H9 (cell line): ENCODE measurements around the gene SPRN. TPM values are rescaled to one million over a fixed set of nuclear protein-coding genes. Genes with fewer than 3 reads are reported as not detected.

Experiments used
- DNase-seq: peaks from one replicate; pipeline ENCODE4 v3.0.0-alpha.2; 2017
- H2AFZ ChIP-seq: one replicate; pipeline ENCODE4 v1.6.1; 2013; ENCODE audit warnings: mild to moderate bottlenecking, low read length, control low read depth, moderate library complexity
- H2AK5ac ChIP-seq: 2 replicates; pipeline ENCODE4 v1.6.1; 2013; ENCODE audit warnings: low read length, control low read depth, mixed read lengths; ENCODE audit not compliant: insufficient read length
- H2BK120ac ChIP-seq: one replicate; pipeline ENCODE4 v1.6.1; 2013; ENCODE audit warnings: low read depth, mild to moderate bottlenecking, low read length, control low read depth, inconsistent platforms; ENCODE audit not compliant: poor library complexity, severe bottlenecking
- H2BK12ac ChIP-seq: 2 replicates; pipeline ENCODE4 v1.6.1; 2013; ENCODE audit warnings: low read length, control low read depth, mixed read lengths, low read depth; ENCODE audit not compliant: insufficient read length
- H2BK15ac ChIP-seq: 2 replicates; pipeline ENCODE4 v1.6.1; 2013; ENCODE audit warnings: low read depth, low read length, control low read depth
- H2BK20ac ChIP-seq: one replicate; pipeline ENCODE4 v1.6.1; 2013; ENCODE audit warnings: low read depth, mild to moderate bottlenecking, low read length, control low read depth, inconsistent platforms; ENCODE audit not compliant: poor library complexity, severe bottlenecking
- H2BK5ac ChIP-seq: 2 replicates; pipeline ENCODE4 v1.6.1; 2013; ENCODE audit warnings: low read length, control low read depth, mixed read lengths; ENCODE audit not compliant: insufficient read length
- H3K14ac ChIP-seq: 2 replicates; pipeline ENCODE4 v1.6.1; 2013; ENCODE audit warnings: low read length, control low read depth; ENCODE audit not compliant: insufficient read depth
- H3K18ac ChIP-seq: 2 replicates; pipeline ENCODE4 v1.6.1; 2013; ENCODE audit warnings: low read depth, mild to moderate bottlenecking, mixed read lengths, low read length, control low read depth; ENCODE audit not compliant: insufficient read length
- H3K23ac ChIP-seq: 2 replicates; pipeline ENCODE4 v1.6.1; 2013; ENCODE audit warnings: low read length, control low read depth, mixed read lengths, low read depth; ENCODE audit not compliant: insufficient read length
- H3K23me2 ChIP-seq: 2 replicates; pipeline ENCODE4 v1.6.1; 2013; ENCODE audit warnings: low read depth, mild to moderate bottlenecking, mixed read lengths, low read length, control low read depth; ENCODE audit not compliant: insufficient read length, poor library complexity, severe bottlenecking
- H3K27ac ChIP-seq: 2 replicates; pipeline ENCODE4 v1.5.1; 2013; ENCODE audit warnings: low read length, control low read depth, mixed read lengths, low read depth; ENCODE audit not compliant: insufficient read length
- H3K27me3 ChIP-seq: 2 replicates; pipeline ENCODE4 v1.6.1; 2013; ENCODE audit warnings: low read length, control low read depth, inconsistent platforms; ENCODE audit not compliant: insufficient read depth
- H3K4ac ChIP-seq: 2 replicates; pipeline ENCODE4 v1.6.1; 2013; ENCODE audit warnings: low read depth, mild to moderate bottlenecking, control low read depth, inconsistent platforms, low read length, moderate library complexity
- H3K4me1 ChIP-seq: 2 replicates; pipeline ENCODE4 v1.6.1; 2013; ENCODE audit warnings: low read length, control low read depth, inconsistent platforms; ENCODE audit not compliant: insufficient read depth
- H3K4me2 ChIP-seq: 2 replicates; pipeline ENCODE4 v1.6.1; 2013; ENCODE audit warnings: low read length, control low read depth, mixed read lengths; ENCODE audit not compliant: insufficient read length, insufficient read depth
- H3K56ac ChIP-seq: 2 replicates; pipeline ENCODE4 v1.6.1; 2013; ENCODE audit warnings: low read depth, mild to moderate bottlenecking, mixed read lengths, low read length, control low read depth; ENCODE audit not compliant: insufficient read length
- H3K79me1 ChIP-seq: 2 replicates; pipeline ENCODE4 v1.6.1; 2013; ENCODE audit warnings: low read depth, mild to moderate bottlenecking, moderate library complexity, low read length, control low read depth, inconsistent platforms; ENCODE audit not compliant: insufficient read depth, poor library complexity, severe bottlenecking
- H3K79me2 ChIP-seq: 2 replicates; pipeline ENCODE4 v1.6.1; 2013; ENCODE audit warnings: low read length, control low read depth, inconsistent platforms; ENCODE audit not compliant: insufficient read depth
- H3K9ac ChIP-seq: 2 replicates; pipeline ENCODE4 v1.6.1; 2013; ENCODE audit warnings: low read length, control low read depth, mixed read lengths; ENCODE audit not compliant: insufficient read length; ENCODE audit errors: extremely low read depth
- H3K9me3 ChIP-seq: one replicate; pipeline ENCODE4 v1.6.1; 2013; ENCODE audit warnings: low read depth, low read length, inconsistent platforms; ENCODE audit not compliant: control insufficient read depth
- H3T11ph ChIP-seq: one replicate; pipeline ENCODE4 v1.6.1; 2013; ENCODE audit warnings: mild to moderate bottlenecking, low read length, control low read depth, inconsistent platforms
- H4K20me1 ChIP-seq: one replicate; pipeline ENCODE4 v1.6.1; 2013; ENCODE audit not compliant: control insufficient read depth, insufficient read length, insufficient read depth
- H4K5ac ChIP-seq: 2 replicates; pipeline ENCODE4 v1.6.1; 2013; ENCODE audit warnings: low read depth, mild to moderate bottlenecking, mixed read lengths, low read length, control low read depth; ENCODE audit not compliant: insufficient read length
- H4K8ac ChIP-seq: replicated peaks from 2 replicates; pipeline ENCODE4 v1.6.1; 2013; ENCODE audit warnings: low read length, control low read depth, mixed read lengths, low read depth; ENCODE audit not compliant: insufficient read length
- H4K91ac ChIP-seq: 2 replicates; pipeline ENCODE4 v1.6.1; 2013; ENCODE audit warnings: low read depth, mild to moderate bottlenecking, moderate library complexity, mixed read lengths, low read length, control low read depth; ENCODE audit not compliant: insufficient read length
- H3K27ac Mint-ChIP-seq, 3 experiments: 2 replicates in 2 of 3; 3 replicates in 1 of 3; pipeline ENCODE4 v1.8.0; 2020 to 2021; ENCODE audit warnings: mixed read lengths in 3 of 3, mild to moderate bottlenecking in 1 of 3, moderate library complexity in 1 of 3
- H3K27me3 Mint-ChIP-seq: 2 replicates; pipeline ENCODE4 v1.8.0; 2021; ENCODE audit warnings: low read depth, mild to moderate bottlenecking, moderate library complexity, mixed read lengths
- H3K36me3 Mint-ChIP-seq, 3 experiments: 2 replicates in 2 of 3; 3 replicates in 1 of 3; pipeline ENCODE4 v1.8.0; 2020 to 2021; ENCODE audit warnings: low read depth in 3 of 3, mixed read lengths in 3 of 3; ENCODE audit not compliant: insufficient read depth in 1 of 3
- H3K4me1 Mint-ChIP-seq, 2 experiments: 2 replicates each; pipeline ENCODE4 v1.8.0; 2020; ENCODE audit warnings: mixed read lengths in 2 of 2
- H3K4me3 Mint-ChIP-seq, 2 experiments: 2 replicates in 1 of 2; 3 replicates in 1 of 2; pipeline ENCODE4 v1.8.0; 2020 to 2021; ENCODE audit warnings: mild to moderate bottlenecking in 2 of 2, mixed read lengths in 2 of 2, moderate library complexity in 1 of 2
- H3K9me3 Mint-ChIP-seq, 2 experiments: 2 replicates in 1 of 2; 3 replicates in 1 of 2; pipeline ENCODE4 v1.8.0; 2020; ENCODE audit warnings: mild to moderate bottlenecking in 2 of 2, mixed read lengths in 2 of 2, moderate library complexity in 1 of 2
- CTCF ChIP-seq: fragments of 200-600 bp; sonication (generic); conservative IDR thresholded peaks from 3 replicates; pipeline ENCODE4 v1.8.0; 2021; ENCODE audit warnings: antibody characterized with exemption, mild to moderate bottlenecking
- WGBS: extraction: QIAGEN DNeasy Blood & Tissue Kit; methylation state at CpG from one replicate; pipeline ENCODE4 v1.1.7; 2013; ENCODE audit warnings: missing lambda C conversion rate, low lambda C conversion rate, mixed read lengths; ENCODE audit not compliant: insufficient read length; ENCODE audit errors: extremely low coverage; 5-methylcytosine and 5-hydroxymethylcytosine counted together
- total RNA-seq: library from RNA; stranded (reverse); gene quantifications from 2 replicates; pipeline ENCODE4 v1.2.1, GENCODE V29; 2021

The SPRN gene
- total RNA-seq, 1 experiment from 2014 or later, result 0.42 TPM

- Histone ChIP-seq H3T11ph (no peak overlapping the region), H3K9me3 (peaks cover 75% of the 10 kb centered on the region), H3K9ac (no peak overlapping the region), H3K79me2 (no peaks in the 10 kb centered on the region), H4K20me1 (no peaks in the 10 kb centered on the region), H2AK5ac (no peak overlapping the region), H3K23me2 (no peaks in the 10 kb centered on the region), H4K8ac (no peak overlapping the region), H4K91ac (no peak overlapping the region), H3K14ac (no peak overlapping the region), H3K27ac (no peak overlapping the region), H4K5ac (no peak overlapping the region), H3K27me3 (no peaks in the 10 kb centered on the region), H2BK12ac (no peak overlapping the region), H2AFZ (no peak overlapping the region), H3K4me1 (no peaks in the 10 kb centered on the region), H2BK20ac (no peak overlapping the region), H3K4ac (no peak overlapping the region), H3K56ac (no peak overlapping the region), H3K4me2 (no peak overlapping the region), H3K18ac (no peak overlapping the region), H2BK15ac (no peak overlapping the region), H2BK5ac (no peak overlapping the region), H2BK120ac (no peak overlapping the region), H3K23ac (no peak overlapping the region), H3K79me1 (no peaks in the 10 kb centered on the region)
- DNase-seq, result no peak
- no peak overlapping the region for H3K27ac Mint-ChIP-seq
- no CpG with 5 or more reads among the region's 21 CpGs for WGBS
- no peak overlapping the region for H3K4me3 Mint-ChIP-seq
- H3K9me3 Mint-ChIP-seq, result peaks cover 82 to 91% of the 10 kb centered on the region in 2 experiments
- peaks cover 5 to 18% (median 5%) of the 10 kb centered on the region in 3 experiments; a peak in 5 of 7 replicates for H3K36me3 Mint-ChIP-seq
- peaks cover 7% of the 10 kb centered on the region for H3K27me3 Mint-ChIP-seq
- no peaks in the 10 kb centered on the region for H3K4me1 Mint-ChIP-seq
- TF ChIP-seq CTCF, result no peak
Measured at GRCh38 chr10:133458710-133459453, 34.5 kb upstream of the SPRN start.
